GM18870 (cell line): ENCODE results near the gene AKAP6.
"Not testable (repeated sequence)": the region's sequence is repeated elsewhere in the genome, so short reads cannot be mapped to it uniquely, and the experiment has no call there.

Source experiments
- ATAC-seq: cut with Tn5 transposase; IDR thresholded peaks from one replicate; pipeline ENCODE4 v1.9.1; 2021; ENCODE audit warnings: moderate library complexity; ENCODE audit not compliant: unreplicated experiment

Gene AKAP6

GRCh38 chr14:32571995-32572866 is 243.1 kb downstream of the AKAP6 start:
- ATAC-seq, result peak; percentile 72

- ATAC-seq, result no peak
These were observed 243.7 kb downstream of the AKAP6 start for GRCh38 chr14:32572867-32573150.

- ATAC-seq, result no peak
These were observed 245.2 kb downstream of the AKAP6 start for GRCh38 chr14:32574269-32574668.

- ATAC-seq, result peak; percentile 46
These were observed 247.1 kb downstream of the AKAP6 start for GRCh38 chr14:32576088-32576795.

DNA sequence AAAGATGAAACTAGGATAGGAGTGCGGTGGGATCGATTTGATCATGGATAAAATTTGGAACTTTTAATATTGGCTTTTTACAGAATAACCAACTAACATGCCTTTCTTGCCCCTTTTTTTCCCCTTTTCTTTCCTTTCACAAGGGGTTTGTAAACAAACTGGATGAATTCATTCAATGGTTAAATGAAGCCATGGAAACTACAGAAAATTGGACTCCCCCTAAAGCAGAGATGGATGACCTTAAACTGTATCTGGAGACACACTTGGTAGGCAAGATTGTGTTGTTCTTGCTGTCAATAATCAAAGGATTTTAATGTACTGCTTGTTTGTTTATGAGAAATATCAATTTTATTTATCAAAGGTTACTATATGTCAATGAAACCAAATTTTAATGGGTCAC is 247.9 kb downstream of the AKAP6 start:
- ATAC-seq, result no peak

DNA sequence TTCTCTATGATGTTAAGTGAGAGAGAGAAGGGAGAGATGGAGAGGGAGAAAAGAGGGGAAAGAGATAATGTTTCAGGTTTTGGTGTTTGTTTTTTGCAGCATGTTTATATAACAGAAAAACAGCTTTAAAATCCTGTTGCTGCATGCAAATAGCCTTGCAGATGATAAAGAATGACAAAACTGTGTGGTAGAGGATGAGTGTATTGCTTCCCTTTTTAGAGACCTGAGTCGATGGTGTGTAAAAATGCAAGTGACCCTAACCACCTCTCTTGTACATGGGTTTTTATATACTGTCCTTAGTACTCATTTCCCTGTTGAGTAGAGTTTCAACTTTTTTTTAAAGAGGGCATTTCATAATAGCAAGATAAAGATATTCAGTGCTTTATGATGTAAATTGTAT is 249.1 kb downstream of the AKAP6 start:
- ATAC-seq, result peak; percentile 90

DNA sequence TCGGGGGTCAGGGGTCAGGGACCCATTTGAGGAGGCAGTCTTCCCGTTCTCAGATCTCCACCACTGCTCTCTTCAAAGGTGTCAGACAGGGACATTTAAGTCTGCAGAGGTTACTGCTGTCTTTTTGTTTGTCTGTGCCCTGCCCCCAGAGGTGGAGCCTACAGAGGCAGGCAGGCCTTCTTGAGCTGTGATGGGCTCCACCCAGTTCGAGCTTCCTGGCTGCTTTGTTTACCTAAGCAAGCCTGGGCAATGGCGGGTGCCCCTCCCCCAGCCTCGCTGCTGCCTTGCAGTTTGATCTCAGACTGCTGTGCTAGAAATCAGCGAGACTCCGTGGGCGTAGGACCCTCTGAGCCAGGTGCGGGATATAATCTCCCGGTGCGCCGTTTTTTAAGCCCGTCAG is 254.3 kb downstream of the AKAP6 start:
- ATAC-seq, result not testable (repeated sequence)

- no peak for ATAC-seq
These were observed 255.0 kb downstream of the AKAP6 start for GRCh38 chr14:32584079-32584478.

DNA sequence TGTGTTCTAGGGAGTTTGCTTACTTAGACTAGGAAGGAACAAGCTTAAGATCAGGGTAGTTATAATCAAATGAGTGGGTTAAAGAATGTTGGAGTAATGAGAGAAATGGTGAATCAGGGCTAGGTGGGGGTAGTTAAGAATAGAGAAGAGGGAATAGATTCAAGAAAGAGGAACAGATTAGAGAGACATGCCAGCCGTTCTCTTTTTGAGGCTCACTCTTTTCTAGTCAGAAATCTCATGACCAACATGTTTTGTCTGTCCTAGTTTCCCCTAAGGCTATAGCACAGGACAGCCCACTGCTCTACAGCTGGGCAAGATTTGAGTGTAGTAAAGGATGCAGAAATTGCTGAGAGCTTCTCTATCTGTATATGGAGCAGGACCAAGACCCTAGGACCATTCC is 258.4 kb downstream of the AKAP6 start:
- ATAC-seq, result no peak

GRCh38 chr14:32588448-32589320 is 259.6 kb downstream of the AKAP6 start:
- no peak for ATAC-seq

DNA sequence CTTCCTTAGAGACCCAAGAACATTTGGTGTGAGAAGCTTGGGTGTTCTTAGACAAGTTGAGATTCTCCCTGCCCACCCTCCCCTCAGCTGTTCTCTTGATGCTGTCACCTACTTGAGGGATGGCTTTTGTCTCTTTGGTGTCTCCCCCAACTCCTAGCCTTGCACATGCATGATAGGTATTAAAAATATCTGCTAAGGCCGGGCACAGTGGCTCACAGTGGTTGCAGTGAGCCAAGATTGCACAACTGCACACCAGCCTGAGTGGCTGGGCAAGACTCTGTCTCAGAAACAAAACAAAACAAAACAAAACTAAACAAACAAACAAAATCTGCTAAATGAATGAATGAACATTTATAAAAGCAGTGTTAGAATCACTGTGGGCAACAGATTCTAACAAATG is 261.1 kb downstream of the AKAP6 start:
- ATAC-seq, result no peak

- no peak for ATAC-seq
These were observed 264.3 kb downstream of the AKAP6 start for GRCh38 chr14:32593290-32593942.

DNA sequence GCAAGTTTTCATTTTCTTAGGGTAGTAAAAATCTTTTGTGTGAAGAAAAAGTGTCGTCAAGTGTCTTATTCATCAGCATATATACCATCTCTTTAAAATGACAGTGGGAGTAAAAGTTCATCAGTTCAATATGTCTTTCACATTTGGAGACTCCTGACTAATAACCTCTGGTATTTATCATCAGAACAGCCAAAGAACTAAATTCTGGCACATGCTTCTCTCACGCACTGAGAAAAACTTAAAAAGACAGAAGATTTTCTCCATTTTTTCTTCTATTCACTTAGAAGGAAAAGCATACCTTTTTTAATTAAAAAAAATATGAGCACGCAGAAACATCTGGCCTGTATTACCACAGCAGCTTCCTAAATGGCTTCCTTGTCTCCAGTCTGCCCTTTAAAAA is 265.7 kb downstream of the AKAP6 start:
- ATAC-seq, result no peak

GRCh38 chr14:32595497-32595896 is 266.4 kb downstream of the AKAP6 start:
- no peak for ATAC-seq

DNA sequence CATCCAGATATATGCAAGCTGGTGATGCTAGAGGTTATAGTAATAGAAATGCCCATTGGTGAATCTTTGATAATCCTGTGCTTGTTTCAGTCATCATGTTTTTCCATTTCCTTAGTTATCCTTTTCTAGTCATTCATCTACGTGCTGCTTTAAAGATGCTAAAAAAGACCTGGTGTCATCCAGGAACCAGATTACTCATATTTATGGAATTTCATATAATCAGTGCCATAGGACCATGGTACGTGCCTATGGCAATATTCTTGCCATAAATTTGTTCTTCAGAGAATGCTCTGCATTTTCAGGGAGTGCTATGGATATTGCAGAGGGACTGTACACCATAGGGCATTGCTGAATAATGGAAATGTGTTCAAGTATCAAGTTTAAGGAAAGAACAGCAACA is 267.3 kb downstream of the AKAP6 start:
- ATAC-seq, result no peak

DNA sequence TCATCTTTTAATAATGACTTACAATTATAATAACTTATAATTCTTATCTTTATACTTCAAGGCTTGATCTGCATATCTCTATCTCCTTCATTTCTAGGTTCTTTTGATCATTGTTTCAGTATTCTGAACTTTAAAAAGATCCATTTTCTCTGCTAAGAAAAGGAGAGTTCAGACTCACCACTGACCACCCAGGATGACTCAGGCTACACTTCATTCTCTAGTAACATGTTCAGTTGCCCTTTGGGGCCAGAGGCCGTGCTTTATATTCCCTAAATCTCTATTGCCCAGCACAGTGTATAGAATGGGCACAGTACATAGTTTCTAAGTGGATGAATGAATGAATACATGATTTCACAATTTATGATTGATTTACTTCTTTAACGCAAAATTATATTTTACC is 268.7 kb downstream of the AKAP6 start:
- ATAC-seq, result no peak

GRCh38 chr14:32601069-32601468 is 272.0 kb downstream of the AKAP6 start:
- ATAC-seq, result no peak

- ATAC-seq, result no peak
These were observed 272.8 kb downstream of the AKAP6 start for GRCh38 chr14:32601906-32602305.

- no peak for ATAC-seq
These were observed 273.6 kb downstream of the AKAP6 start for GRCh38 chr14:32602699-32603098.

GRCh38 chr14:32603992-32604565 is 275.0 kb downstream of the AKAP6 start:
- ATAC-seq, result peak; percentile 78

- ATAC-seq, result peak; percentile 66
These were observed 277.2 kb downstream of the AKAP6 start for GRCh38 chr14:32606301-32606700.
